Activated T-helper 1 cell treated with Interleukin-2 at 50 U/mL for 16 hours (primary cell): ENCODE measurements around the gene HOXB8.

Experiments used
- DNase-seq: peaks from one replicate; pipeline ENCODE4 v3.0.0-alpha.2; 2020; ENCODE audit warnings: low read depth

HOXB8 gene

DNA sequence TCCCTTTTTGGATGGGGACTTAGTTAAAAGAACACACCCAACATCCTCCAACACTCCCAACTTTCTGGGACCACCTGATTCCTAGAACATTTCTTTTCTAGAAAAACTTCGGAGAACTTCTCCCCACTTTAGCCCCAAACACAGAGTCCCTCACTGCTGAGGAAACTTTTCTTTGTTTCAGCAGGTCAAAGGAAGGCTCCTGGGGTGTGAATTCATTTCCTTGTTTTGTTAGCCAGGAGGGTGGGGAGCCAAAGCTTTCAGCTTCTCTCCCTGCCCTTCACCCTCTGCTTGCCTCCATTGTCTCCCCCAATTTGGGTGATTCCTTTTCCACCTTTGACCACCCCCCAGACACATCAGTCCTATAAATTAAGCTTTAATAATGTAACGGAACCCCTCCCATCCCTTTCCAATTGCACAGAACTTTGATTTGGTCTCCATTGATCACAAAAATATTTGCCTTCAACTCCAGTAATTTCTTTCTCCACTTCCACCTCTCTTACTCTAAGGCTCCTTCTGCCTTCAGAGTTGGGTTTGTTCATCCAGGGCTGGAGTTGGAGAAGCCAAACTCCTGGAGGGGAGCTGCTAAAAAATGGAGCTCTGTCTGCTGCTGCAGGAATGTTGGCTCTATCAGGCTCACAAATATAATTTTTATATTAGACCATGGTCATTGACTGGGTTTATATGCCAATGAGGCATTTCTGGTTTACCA is 47.3 kb downstream of the HOXB8 start:
- no peak for DNase-seq

DNA sequence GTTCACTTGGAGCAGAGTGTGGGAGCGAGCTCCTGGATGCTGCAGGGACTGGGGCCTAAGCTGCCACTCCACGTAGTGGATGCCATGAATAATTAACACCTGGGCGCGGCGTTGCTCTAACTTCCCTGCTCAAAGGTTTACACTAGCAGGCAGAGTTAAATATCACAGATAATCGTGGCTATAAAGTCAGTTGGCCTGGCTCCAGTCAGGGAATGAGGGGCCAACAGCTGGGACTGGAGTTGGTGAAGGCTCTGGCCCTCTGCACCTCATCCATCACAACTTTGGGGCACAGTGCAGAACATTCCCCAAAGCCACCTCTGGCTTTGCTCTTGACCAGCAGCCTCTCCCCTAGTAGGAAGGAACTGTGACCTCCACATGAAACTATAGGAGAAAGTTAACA is 47.9 kb downstream of the HOXB8 start:
- no peak for DNase-seq

DNA sequence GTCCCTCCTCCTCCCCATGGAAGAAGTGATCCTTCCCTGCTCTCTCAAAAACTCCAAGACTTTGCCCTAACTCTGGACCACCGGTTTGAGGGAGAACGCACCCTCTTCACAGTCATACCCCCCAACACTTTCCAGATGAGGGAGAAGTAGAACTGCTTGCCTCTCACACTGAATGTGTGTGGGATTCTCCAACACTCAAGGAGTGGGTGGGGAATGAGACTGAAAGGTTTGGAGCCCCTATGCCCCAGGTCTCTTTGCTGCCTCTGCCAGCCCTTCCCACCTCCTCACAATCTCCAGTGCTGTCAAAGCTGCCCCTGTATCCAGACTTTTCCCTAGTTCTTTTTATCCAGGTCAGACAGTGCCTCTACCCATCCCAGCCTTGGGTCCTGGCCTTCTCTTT is 48.4 kb downstream of the HOXB8 start:
- no peak for DNase-seq

DNA sequence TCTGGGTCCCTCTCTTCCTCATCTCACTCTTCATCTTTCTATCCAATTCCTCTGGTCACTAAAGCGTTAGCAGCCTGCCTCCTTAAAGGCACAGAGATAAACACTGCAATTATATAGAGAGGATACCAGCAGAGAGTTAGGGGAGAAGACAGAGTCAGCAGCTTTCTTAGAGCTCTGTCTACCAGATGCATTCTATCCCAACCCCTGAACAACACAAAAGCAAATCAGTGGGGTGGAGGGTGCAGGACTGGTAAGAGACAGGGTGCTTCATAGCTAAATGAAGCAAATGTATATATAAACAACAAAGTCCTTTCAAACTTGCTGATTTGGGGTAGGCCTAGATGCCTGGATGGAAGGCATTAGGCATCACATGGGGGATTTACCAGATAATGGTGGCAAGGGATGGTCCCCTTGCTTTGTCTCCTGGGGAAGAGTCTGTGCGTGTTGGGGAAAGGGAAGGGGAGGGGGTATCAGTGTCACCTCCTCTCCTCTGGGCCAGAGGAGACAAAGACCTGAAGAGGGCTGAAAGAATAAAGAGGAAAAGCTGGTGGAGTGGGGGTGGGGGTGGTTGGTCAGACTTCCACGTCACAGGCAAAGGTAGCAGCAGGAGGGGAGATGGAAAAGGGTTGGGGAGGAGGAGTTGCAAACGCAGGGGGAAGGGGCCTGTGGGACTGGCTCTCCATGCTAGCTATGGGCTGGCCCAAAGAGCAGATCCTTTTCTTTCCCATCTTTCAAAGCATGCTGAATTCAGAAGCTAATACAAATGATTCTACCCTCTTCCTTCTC is 49.0 kb downstream of the HOXB8 start:
- DNase-seq, result no peak

DNA sequence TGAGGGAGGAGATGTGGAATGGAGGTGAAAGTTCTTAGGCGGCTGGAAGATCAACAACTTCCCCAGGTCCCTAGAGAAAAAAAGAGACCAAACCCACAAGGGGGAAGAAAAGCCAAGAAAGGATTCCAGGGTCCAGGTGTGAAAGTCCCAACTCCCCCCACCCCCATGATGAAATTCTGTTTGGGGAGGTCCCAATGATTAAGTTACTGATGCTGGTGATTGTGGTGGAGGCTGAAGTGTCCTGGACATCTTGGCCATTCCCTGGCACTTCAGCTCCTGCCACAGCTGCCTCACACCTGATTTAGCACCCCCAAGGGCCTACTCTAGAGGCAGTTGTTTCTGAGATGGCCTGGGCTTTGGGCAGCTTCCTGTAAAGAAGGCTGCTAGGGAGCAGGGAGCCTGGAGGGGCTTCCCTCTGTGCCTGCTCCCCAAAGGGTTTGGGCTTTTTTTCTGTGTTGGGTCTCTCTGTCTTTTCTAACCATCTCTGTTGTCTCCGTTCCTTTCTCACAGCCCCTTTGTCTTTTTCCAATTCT is 50.0 kb downstream of the HOXB8 start:
- DNase-seq, result no peak

DNA sequence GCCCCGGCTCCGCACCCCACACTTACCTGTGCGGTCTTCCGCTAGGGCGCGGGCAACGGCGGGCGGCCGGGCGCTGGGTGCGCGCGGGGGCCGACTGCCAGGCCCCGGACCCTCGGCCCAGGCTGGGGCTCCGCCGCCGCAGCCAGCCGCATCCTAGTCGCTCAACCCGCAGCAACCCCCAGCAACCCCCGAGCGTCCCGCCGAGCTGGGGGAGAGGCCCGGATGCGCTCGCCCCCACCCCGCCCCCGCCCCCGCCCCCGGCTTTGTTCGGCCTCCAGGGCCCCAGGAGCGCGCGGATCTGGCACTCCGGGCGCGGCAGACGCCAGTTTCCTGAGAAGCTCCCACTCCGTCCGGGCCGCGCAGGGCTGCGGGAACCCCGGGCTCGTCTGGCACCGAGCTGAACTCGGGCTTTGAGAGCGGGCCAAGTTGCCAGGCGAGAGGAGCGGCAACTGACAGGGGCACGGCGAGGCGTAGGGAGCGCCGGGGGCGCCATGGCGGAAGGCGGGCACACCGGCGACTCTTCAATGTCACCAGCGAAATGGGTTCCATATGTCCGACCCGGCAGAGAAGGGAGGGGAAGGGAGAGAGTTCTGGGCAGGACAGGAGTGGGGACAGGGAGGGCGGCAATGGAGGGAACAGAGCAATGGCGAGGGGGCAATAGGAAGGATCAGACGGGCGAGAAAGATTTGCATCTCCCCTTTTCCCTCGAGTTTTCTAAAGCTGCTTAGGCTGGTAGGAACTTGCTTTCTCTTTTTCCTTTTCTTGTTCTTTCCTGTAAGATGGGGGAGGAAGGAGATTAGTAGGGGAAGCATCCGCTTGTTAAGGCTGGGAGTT is 50.7 kb downstream of the HOXB8 start:
- no peak for DNase-seq

DNA sequence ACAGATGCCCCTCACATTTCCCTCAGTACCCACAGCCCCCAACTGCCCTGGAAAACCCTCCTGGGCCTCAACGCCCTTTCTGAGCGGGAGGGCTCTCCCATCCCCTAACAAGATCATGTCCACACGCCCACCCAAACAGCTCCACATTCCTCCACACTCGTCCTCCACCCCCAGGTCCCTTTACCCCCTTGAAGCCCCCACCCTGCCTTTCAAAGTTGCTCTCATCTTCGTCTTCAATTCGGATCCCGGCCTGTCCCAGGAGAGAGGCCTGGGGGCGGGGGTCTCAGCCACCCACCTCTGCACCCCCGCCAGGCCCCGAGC is 51.3 kb downstream of the HOXB8 start:
- no peak for DNase-seq

DNA sequence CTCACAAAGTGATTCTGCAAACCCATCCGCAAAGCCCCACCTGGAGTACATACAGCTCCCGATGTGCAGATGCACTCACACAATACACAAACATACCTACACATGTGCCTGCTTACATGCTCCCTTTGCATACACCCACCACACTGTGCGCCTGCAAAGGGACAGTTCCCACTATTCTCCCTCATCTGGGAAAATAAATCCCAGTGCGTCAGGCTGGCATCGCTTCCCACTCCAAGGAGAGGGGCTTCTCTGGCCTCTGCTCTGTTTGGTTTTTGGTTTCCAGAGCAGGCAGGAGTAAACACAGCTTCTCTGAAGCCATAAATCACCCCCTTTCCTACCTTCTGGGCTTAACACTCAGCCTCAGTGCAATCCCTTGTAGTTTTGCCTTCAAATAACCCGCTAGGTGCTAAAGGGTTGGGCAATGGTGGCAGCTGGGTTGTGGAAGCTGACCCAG is 51.7 kb downstream of the HOXB8 start:
- no peak for DNase-seq

DNA sequence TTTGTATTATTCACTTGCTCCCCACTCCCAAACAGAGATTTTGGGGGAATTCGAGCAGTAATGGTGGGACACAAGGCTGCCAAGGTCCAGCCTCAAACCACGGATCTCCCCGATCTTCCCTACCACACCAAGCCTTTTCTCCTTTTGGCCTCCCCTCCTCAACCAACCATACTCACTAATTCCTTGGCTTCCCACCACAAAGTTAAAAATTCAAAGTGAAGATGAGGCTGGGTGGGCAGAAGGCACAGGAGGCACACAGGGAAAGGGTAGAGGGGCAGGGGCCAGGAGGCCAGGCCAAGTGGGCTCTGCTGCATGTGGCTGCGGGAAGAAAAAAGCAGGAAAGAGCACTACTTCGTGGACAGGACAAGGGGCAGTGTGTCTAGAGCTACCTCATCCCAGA is 52.2 kb downstream of the HOXB8 start:
- no peak for DNase-seq
